HUES64 (cell line): Measurements from ENCODE around the gene CHORDC1.
"Not testable (repeated sequence)": the region's sequence is repeated elsewhere in the genome, so short reads cannot be mapped to it uniquely, and the experiment has no call there.

Experiments
- H3K27ac ChIP-seq: 2 replicates; pipeline ENCODE4 v1.7.0; 2013; ENCODE audit warnings: low read depth, low read length, inconsistent platforms
- H3K27me3 ChIP-seq: 2 replicates; pipeline ENCODE4 v1.6.1; 2013; ENCODE audit warnings: mild to moderate bottlenecking, low read length; ENCODE audit not compliant: insufficient read depth
- H3K36me3 ChIP-seq: 2 replicates; pipeline ENCODE4 v1.6.1; 2013; ENCODE audit warnings: mild to moderate bottlenecking, low read length; ENCODE audit not compliant: insufficient read depth
- H3K4me1 ChIP-seq: 2 replicates; pipeline ENCODE4 v1.6.1; 2013; ENCODE audit warnings: mild to moderate bottlenecking, low read length, moderate library complexity; ENCODE audit not compliant: insufficient read depth
- H3K4me3 ChIP-seq: 2 replicates; pipeline ENCODE4 v1.5.1; 2013; ENCODE audit warnings: mild to moderate bottlenecking, low read length, moderate library complexity
- H3K9ac ChIP-seq: 2 replicates; pipeline ENCODE4 v1.6.1; 2013; ENCODE audit warnings: mild to moderate bottlenecking, low read depth, low read length
- H3K9me3 ChIP-seq: 2 replicates; pipeline ENCODE4 v1.6.1; 2013; ENCODE audit warnings: low read depth, low read length; ENCODE audit not compliant: insufficient read depth
- WGBS: fragments of 150-250, 120-280 bp; methylation state at CpG from one replicate; pipeline ENCODE4 v1.1.7; 2013; ENCODE audit warnings: missing lambda C conversion rate; 5-methylcytosine and 5-hydroxymethylcytosine counted together

The CHORDC1 gene

GRCh38 chr11:90239967-90240636 is 17.3 kb upstream of the CHORDC1 start:
- Histone ChIP-seq H3K4me1 (peaks cover 30% of the 10 kb centered on the region), H3K4me3 (peak overlapping the region; percentile 33), H3K9ac (peak overlapping the region; percentile 34)
- not testable (repeated sequence) for H3K9me3 ChIP-seq, H3K36me3 ChIP-seq, H3K27ac ChIP-seq, H3K27me3 ChIP-seq
- WGBS, result 53% methylated on average over 20 of the region's 20 CpGs

- Histone ChIP-seq H3K36me3 (no peaks in the 10 kb centered on the region), H3K4me3 (no peak overlapping the region), H3K27me3 (no peaks in the 10 kb centered on the region), H3K9ac (no peak overlapping the region), H3K4me1 (peaks cover 6% of the 10 kb centered on the region; the same call in 1 of the 2 replicates), H3K27ac (no peak overlapping the region), H3K9me3 (no peaks in the 10 kb centered on the region)
- 90% methylated on average over 3 of the region's 4 CpGs for WGBS
These were observed 14.2 kb upstream of the CHORDC1 start for GRCh38 chr11:90237004-90237403.

GRCh38 chr11:90235526-90235925 is 12.7 kb upstream of the CHORDC1 start:
- Histone ChIP-seq H3K27me3 (no peaks in the 10 kb centered on the region), H3K36me3 (no peaks in the 10 kb centered on the region), H3K9ac (no peak overlapping the region), H3K4me3 (no peak overlapping the region), H3K4me1 (peaks cover 4% of the 10 kb centered on the region; the same call in 1 of the 2 replicates), H3K9me3 (peaks cover 2% of the 10 kb centered on the region; the same call in 1 of the 2 replicates), H3K27ac (no peak overlapping the region)
- WGBS, result 93% methylated on average over 4 of the region's 4 CpGs

GRCh38 chr11:90234977-90235376 is 12.1 kb upstream of the CHORDC1 start:
- no peaks in the 10 kb centered on the region for H3K27me3 ChIP-seq
- H3K4me1 ChIP-seq, result peaks cover 4% of the 10 kb centered on the region; the same call in 1 of the 2 replicates

GRCh38 chr11:90229791-90230190 is 6.9 kb upstream of the CHORDC1 start:
- H3K4me3 ChIP-seq, result no peak overlapping the region
- no peak overlapping the region for H3K27ac ChIP-seq
- no peaks in the 10 kb centered on the region for H3K36me3 ChIP-seq
- no peaks in the 10 kb centered on the region for H3K27me3 ChIP-seq
- WGBS, result 92% methylated on average over 1 of the region's 1 CpG
- no peak overlapping the region for H3K9ac ChIP-seq
- H3K9me3 ChIP-seq, result peaks cover 11% of the 10 kb centered on the region
- peaks cover 9% of the 10 kb centered on the region; the same call in 1 of the 2 replicates for H3K4me1 ChIP-seq

More at GRCh38 chr11:90234977-90235376, 12.1 kb upstream of the CHORDC1 start:
- no peak overlapping the region for H3K27ac ChIP-seq
- H3K36me3 ChIP-seq, result no peaks in the 10 kb centered on the region
- 94% methylated on average over 2 of the region's 2 CpGs for WGBS
- no peak overlapping the region for H3K9ac ChIP-seq
- peaks cover 4% of the 10 kb centered on the region; the same call in 1 of the 2 replicates for H3K9me3 ChIP-seq
- H3K4me3 ChIP-seq, result no peak overlapping the region

GRCh38 chr11:90228056-90228455 is 5.2 kb upstream of the CHORDC1 start:
- H3K9me3 ChIP-seq, result peaks cover 11% of the 10 kb centered on the region
- H3K36me3 ChIP-seq, result no peaks in the 10 kb centered on the region
- no peak overlapping the region for H3K9ac ChIP-seq
- H3K27ac ChIP-seq, result peak overlapping the region; percentile 36; the same call in 1 of the 2 replicates
- peaks cover 9% of the 10 kb centered on the region for H3K4me1 ChIP-seq
- 75% methylated on average over 3 of the region's 3 CpGs for WGBS
- no peaks in the 10 kb centered on the region for H3K27me3 ChIP-seq
- H3K4me3 ChIP-seq, result no peak overlapping the region

- H3K9me3 ChIP-seq, result no peaks in the 10 kb centered on the region
- peak overlapping the region; percentile 84 for H3K9ac ChIP-seq
- H3K4me3 ChIP-seq, result peak overlapping the region; percentile 91
- H3K27me3 ChIP-seq, result no peaks in the 10 kb centered on the region
- 2% methylated on average over 12 of the region's 12 CpGs for WGBS
- H3K27ac ChIP-seq, result no peak overlapping the region; the same call in 1 of the 2 replicates
- H3K36me3 ChIP-seq, result no peaks in the 10 kb centered on the region; the same call in 1 of the 2 replicates
- H3K4me1 ChIP-seq, result peaks cover 18% of the 10 kb centered on the region
These were observed 368 bp upstream of the CHORDC1 start for GRCh38 chr11:90223248-90223585.

- H3K4me3 ChIP-seq, result peak overlapping the region; percentile 91
- 3% methylated on average over 14 of the region's 16 CpGs for WGBS
- peaks cover 6% of the 10 kb centered on the region; the same call in 1 of the 2 replicates for H3K36me3 ChIP-seq
- H3K27ac ChIP-seq, result no peak overlapping the region
- H3K4me1 ChIP-seq, result peaks cover 19% of the 10 kb centered on the region
- peak overlapping the region; percentile 84 for H3K9ac ChIP-seq
- no peaks in the 10 kb centered on the region for H3K9me3 ChIP-seq
- no peaks in the 10 kb centered on the region for H3K27me3 ChIP-seq
These were observed 918 bp downstream of the CHORDC1 start for GRCh38 chr11:90221803-90222458.

- WGBS, result 90% methylated on average over 1 of the region's 1 CpG
- no peaks in the 10 kb centered on the region for H3K9me3 ChIP-seq
- H3K9ac ChIP-seq, result no peak overlapping the region
- no peaks in the 10 kb centered on the region for H3K27me3 ChIP-seq
- peaks cover 14% of the 10 kb centered on the region for H3K36me3 ChIP-seq
- peak overlapping the region; percentile 91 for H3K4me3 ChIP-seq
- peaks cover 24% of the 10 kb centered on the region for H3K4me1 ChIP-seq
- no peak overlapping the region for H3K27ac ChIP-seq
These were observed 2.5 kb downstream of the CHORDC1 start for GRCh38 chr11:90220391-90220790.

GRCh38 chr11:90219438-90219837 is 3.4 kb downstream of the CHORDC1 start:
- Histone ChIP-seq H3K36me3 (peaks cover 21% of the 10 kb centered on the region), H3K9ac (no peak overlapping the region), H3K4me3 (no peak overlapping the region), H3K27ac (no peak overlapping the region), H3K9me3 (no peaks in the 10 kb centered on the region), H3K27me3 (no peaks in the 10 kb centered on the region), H3K4me1 (peaks cover 28% of the 10 kb centered on the region)
- 94% methylated on average over 4 of the region's 6 CpGs for WGBS

GRCh38 chr11:90218606-90219005 is 4.2 kb downstream of the CHORDC1 start:
- no peak overlapping the region for H3K9ac ChIP-seq
- WGBS, result 59% methylated on average over 2 of the region's 2 CpGs
- no peaks in the 10 kb centered on the region for H3K9me3 ChIP-seq
- H3K4me1 ChIP-seq, result peaks cover 28% of the 10 kb centered on the region
- H3K27me3 ChIP-seq, result no peaks in the 10 kb centered on the region
- peaks cover 30% of the 10 kb centered on the region for H3K36me3 ChIP-seq
- no peak overlapping the region for H3K4me3 ChIP-seq
- H3K27ac ChIP-seq, result no peak overlapping the region
